CD4-positive, alpha-beta T cell treated with Interleukin-15 for 4 hours (primary cell): ENCODE measurements around the gene TUBB.
A peak's percentile ranks its signal among the peaks of the same experiment; 100 is the strongest.
"Not testable (repeated sequence)": the region's sequence is repeated elsewhere in the genome, so short reads cannot be mapped to it uniquely, and the experiment has no call there.

Experiments used
- DNase-seq: peaks from one replicate; pipeline ENCODE4 v3.0.0-alpha.2; 2020; ENCODE audit warnings: low spot score

The TUBB gene

DNA sequence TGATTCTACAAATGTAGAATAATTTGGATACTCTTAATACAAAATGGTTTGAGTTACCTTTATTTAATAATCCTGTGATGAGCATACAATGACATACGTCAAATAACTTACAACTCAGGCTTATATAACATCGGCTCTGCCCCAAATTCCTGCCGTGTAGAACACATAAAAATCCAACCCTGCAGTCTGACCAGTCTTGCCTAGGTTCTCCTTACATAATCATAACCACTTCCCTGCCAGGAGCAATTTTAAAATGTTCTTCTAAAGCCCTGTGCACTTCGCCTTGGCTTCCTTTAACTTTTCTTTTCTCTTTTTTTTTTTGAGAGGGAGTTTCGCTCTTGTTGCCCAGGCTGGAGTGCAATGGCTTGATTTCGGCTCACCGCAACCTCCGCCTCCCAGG is 40.4 kb downstream of the TUBB start:
- no peak for DNase-seq

DNA sequence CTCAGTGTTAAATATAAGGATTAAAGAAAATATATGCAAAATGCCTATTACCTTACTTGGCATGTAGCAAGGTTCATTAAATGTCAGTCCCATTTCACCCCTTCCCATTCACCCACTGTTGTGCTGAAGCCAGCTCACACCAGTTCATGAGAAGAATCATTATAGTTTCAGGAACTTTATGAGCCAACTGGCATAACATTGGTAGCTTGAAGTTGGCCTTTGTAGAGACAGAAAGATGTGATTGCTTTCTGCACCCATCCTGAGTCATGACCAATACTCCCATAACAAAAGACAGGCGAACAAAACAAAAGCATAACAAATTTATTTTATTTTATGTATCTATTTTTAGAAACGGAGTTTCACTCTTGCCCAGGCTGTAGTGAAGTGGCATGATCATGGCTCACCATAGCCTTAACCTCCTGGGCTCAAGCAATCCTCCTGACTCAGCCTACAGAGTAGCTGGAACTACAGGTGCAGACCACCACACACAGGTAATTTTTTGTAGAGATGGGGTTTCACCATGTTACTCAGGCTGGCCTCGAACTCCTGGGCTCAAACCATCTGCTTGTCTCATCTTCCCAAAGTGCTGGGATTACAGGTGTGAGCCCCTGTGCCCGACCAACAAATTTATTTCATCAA is 41.8 kb downstream of the TUBB start:
- DNase-seq: no peak

DNA sequence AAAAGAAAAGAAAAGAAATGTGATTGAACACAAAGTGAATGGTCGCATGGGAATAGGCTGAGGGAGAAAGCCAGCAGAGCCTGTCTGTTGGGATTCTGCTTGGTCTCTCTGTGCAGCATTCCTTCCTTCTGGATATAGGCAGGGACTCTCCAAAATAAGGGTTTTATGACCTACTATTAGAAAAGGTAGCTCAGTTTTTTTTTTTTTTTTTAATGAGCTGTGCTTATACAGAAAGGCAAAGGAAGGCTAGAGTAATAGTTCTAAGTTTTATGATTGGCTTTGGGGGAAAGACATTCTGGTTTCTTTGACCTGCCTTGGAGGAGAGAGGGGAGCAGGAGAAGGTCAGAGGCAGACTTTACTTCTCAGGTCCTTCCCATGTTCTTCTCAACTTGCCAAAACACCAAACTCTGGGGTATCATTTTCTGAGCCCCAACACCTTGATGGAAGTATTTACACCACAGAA is 43.0 kb downstream of the TUBB start:
- no peak for DNase-seq

DNA sequence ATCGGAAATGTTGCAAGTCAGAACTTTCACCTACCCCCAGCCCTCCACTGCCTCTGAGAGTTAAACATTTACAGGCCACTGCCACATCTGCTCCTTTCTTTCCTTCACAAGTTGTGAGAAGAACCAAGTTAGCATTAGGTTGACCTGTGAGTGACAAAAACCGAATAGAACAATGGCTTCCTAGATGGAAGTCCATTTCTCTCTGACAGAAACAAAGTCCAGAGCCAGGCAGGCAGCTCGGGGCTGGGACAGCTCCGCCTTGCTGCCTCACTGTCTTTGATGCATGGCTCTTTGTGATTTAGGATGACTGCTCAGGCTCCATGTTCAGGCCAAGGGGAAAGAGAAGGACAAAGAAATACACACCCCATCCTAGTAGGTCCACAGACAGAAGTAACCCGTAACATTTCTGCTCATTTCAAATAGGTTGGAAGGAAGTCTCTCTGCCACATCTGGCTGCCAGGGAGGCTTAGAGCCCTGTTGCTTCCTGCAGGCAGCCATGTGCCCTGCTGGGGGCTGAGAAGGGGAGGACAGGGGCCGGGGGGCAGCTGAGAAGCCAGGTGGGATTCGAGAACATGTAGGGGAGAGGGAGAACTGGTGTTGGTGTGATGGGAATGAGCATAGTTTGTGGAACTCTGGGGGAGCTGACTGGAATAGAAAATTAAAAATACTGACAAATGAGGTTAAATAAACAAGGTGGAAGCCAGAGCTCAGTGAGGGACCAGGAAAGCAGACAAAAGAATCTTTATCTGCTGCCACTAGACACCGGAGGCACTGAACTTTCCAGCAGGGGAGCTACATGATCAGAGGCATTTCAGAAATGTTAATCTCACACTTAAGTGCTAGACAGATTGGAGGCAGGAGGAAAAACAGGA is 43.7 kb downstream of the TUBB start:
- no peak for DNase-seq

DNA sequence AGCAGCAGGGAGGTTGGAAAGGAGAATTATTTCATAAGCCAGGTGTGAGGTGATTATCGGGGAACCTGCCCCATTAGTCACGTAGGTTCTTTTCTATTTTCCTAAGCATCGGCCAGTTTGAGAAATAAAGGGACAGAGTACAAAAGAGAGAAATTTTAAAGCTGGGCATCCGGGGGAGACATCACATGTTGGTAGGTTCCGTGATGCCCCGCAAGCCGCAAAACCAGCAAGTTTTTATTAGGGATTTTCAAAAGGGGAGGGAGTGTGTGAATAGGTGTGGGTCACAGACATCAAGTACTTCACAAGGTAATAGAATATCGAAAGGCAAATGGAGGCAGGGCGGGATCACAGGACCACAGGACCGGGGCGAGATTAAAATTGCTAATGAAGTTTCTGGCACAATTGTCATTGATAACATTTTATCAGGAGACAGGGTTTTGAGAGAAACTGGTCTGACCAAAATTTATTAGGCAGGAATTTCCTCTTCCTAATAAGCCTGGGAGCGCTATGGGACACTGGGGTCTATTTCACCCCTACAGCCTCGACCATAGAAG is 44.4 kb downstream of the TUBB start:
- not testable (repeated sequence) for DNase-seq

DNA sequence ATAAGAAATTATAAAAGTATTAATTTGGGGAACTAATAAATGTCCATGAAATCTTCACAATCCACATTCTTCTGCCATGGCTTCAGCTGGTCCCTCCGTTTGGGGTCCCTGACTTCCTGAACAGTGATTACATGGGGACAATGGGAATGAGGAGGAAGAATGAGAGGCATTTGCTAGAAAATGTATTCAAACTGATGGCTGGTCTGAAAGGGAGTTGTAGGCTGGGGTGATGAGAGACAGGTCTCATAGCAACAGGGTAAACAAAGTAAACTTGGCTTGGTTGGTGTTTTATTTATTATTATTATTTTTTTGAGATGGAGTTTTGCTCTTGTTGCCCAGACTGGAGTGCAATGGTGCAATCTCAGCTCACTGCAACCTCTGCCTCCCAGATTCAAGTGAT is 45.3 kb downstream of the TUBB start:
- DNase-seq: not testable (repeated sequence)

DNA sequence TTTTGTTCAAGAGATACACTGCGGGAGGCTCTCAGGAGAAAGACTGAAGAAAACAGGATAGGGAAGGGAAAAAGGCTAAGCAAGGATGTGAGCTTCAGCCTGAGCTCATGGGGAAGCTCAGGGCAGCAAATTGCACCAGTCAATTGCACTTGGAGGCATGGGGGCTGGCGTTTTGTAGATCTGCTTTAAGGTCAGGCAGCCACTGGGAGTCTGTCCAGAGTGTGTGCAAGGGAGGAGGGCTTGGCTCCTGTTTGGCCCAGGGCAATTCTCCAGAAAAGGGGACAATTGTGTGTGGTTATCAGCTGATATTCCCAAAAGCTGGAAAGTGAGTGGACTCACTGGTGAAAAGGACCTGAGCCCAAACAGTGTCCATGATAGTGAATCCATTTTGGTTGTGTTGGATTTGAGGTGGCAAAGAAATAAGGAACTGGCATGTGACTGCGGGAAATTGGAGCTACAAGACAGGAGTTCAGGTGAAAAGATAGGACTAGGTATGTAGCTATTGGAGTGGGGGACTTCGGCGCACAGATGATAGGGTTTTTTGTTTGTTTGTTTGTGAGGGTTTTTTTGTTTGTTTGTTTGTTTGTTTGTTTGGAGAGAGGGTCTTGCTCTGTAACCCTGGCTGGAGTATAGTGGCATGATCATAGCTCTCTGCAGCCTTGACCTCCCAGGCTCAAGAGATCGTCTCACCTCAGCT is 46.5 kb downstream of the TUBB start:
- no peak for DNase-seq

DNA sequence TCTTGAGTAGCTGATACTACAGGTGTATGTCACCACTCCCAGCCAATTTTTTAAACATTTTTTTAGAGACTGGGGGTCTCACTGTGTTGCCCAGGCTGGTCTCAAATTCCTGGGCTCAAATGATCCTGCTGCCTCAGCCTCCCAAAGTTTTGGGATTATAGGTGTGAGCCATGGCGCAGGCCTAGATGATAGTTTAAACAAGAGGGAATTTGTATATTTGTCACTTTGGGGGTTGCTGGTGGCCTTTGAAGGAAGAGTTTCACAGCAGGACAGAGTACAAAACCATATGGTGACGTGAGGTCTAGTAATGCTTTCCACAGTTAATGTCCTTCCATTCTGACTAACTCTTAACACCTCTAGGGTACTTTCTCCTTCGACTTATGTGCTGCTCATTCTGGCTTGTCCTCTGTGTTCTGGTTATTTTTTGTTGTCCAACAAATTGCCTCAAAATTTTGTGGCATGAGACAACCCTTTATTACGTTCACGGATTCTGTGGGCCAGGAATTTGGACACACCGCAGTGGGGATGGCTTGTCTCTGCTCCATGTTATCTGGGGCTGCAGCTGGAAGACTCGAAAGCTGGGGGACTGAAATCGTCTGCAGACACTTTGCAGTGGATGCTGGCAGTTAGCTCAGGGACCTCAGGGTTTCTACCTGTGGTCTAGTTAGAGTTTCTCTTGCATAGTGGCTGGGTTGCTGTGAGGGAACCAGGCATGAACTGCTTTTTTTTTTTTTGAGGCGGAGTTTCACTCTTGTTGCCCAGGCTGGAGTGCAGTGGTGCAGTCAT is 47.2 kb downstream of the TUBB start:
- no peak for DNase-seq

DNA sequence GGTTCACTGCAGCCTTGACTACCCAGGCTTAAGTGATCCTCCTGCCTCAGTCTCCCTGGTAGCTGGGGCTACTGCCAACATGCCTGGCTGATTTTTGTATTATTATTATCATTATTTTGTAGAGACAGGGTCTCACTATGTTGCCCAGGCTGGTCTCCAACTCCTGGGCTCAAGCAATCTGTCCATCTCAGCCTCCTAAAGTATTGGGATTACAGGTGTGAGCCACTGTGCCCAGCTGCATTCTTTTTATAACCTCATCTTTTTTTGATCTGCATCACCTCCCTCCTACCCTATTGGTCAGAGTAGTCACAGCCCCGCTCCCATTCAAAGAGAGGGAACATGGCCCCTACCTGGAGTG is 47.8 kb downstream of the TUBB start:
- no peak for DNase-seq

DNA sequence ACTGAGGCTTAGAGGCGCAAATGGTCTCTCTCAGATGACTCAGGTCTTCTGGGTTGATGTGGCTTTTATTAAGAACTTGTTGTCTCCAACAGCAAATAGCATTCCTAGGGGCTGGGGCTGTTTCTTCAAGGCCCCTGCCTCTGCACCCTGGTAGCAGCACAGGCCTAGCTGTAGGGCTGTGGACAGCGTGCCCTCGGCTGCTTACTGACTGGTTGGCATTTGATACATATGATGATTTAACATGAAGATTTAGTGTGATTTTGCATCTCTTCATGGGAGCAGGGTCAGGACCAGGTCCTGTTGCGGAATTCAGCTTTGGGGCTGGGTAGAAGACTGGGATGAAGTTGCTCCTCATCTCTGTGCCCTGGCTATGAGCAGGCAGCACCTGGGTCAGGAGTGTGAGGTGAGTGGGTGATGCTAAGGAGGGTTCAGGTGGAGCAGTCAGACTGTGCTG is 48.5 kb downstream of the TUBB start:
- DNase-seq: no peak

DNA sequence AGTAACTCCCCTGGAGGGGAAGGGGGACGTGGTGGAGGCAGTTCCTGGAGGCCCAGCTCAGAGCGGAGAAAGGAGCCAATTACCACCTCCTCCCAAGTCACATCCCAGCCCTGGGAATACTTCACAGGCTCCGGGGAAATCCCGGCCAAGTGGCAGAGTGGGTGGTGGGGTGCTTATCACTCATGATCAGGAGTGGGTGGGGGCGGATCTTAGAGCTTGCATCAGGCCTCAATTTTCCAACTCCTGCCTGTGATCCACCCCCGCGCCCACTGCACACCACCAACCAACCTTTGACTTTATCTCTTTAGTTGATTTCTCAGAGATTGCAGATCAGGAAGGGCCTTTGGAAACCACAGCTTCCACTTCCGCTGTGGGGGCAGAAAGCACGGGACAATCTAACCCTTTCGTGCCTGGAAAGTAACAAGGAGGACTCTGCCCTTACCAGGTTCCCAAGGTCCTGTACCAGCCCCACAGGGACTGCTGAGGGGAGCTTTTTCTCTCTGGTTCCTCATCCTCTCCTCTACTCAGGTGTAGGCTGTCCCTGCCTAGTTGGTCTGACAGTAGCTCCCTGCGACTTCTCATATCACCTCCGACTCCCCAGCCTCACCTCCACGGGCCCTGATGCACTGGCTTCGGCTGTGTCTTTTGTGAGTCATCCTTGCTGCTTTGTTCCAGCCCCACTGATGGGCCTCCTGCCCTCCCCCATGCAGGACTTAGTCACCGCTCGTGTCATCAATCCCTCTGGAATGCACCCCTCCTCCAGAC is 49.1 kb downstream of the TUBB start:
- DNase-seq: peak; percentile 75

DNA sequence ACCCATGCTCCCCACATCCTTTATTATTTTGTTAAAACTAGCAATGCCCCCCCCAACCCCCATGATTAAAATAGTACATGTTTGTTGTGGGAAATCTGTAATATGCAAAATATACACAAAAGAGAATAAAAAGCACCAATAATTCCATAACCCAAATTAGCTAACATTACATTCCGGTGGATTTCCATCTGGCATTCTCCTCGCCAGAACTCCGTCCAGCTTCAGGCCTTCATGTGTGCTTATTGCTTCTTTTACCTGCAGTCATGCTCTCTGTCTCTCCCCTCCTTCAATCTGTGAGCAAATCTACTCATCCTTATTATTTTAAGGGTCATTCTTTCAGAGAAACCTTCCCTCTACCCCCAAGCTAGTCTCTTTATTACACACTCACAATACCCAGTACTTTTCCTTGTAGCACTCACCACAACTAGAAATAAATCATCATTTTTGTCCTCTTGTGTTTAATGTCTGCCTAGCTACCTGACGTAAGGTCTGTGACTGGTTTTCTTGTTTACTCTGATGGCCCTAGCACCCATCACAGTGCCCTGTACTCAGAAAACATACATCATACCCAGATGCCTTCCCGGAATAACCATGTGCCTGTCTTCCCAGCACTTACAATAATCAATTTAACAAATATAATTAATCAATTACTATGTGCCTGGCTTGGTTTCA is 49.8 kb downstream of the TUBB start:
- peak; percentile 28 for DNase-seq

DNA sequence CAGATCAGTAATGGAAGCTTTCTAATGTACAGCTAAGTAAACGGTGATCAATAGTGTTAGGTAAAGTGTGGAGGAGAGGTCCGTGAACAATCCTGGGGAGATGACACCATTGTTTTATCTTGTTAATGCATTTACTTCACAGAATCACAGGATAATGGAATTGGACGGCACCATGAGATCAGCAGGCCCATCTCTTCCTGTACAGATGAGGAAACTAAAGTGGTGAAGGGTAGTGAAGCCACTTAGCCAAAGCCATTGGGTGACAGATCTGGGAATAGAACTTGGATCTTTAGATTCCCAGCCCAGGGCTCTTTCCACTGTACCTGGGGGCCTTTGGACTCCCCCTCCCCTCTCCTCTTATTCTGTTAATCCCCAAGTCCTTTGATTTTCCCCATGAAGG is 50.4 kb downstream of the TUBB start:
- no peak for DNase-seq

DNA sequence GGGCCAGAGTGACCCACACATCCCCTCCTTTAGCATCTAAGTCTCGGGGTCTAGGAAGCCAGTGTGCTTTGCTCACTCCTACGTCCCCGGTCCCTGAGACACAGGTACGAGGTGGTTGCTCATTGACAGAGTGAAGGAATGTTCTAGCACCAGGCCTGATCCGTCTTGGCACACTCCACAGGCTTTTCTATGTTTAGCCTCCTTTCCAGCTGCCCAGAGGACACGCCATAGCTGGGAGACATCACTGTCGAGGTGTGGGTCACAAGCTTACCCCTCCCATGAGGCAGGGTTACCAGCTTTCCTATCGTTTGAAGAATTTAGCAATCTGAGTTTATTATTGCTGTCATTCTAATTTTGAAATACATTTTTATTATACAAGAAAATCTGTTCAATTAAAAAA is 54.5 kb downstream of the TUBB start:
- DNase-seq: no peak
